Measurements from ENCODE around the gene GUSB.

- TF ChIP-seq, protein P1, sequence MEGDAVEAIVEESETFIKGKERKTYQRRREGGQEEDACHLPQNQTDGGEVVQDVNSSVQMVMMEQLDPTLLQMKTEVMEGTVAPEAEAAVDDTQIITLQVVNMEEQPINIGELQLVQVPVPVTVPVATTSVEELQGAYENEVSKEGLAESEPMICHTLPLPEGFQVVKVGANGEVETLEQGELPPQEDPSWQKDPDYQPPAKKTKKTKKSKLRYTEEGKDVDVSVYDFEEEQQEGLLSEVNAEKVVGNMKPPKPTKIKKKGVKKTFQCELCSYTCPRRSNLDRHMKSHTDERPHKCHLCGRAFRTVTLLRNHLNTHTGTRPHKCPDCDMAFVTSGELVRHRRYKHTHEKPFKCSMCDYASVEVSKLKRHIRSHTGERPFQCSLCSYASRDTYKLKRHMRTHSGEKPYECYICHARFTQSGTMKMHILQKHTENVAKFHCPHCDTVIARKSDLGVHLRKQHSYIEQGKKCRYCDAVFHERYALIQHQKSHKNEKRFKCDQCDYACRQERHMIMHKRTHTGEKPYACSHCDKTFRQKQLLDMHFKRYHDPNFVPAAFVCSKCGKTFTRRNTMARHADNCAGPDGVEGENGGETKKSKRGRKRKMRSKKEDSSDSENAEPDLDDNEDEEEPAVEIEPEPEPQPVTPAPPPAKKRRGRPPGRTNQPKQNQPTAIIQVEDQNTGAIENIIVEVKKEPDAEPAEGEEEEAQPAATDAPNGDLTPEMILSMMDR (IDR thresholded peaks at IDR 0.05) = no peak
- TF ChIP-seq POLR2A (IDR thresholded peaks at IDR 0.05) = no peak
- no peak for TF ChIP-seq EP300 (IDR thresholded peaks at IDR 0.05)
Measured at GRCh38 chr7:65966146-65966545, 15.9 kb downstream of the GUSB start.

All from ovary (tissue), 3 donors.